Measurements from ENCODE around the gene COL6A1. TPM values are rescaled to one million over a fixed set of nuclear protein-coding genes. Genes with fewer than 3 reads are reported as not detected.

COL6A1 gene
- total RNA-seq, 4 donors from 2014 or later: 25.0 to 242 (median 54.9) TPM

GRCh38 chr21:46051821-46052675 is 70.5 kb downstream of the COL6A1 start:
- Histone ChIP-seq H3K4me1 (peaks cover 14 to 64% (median 37%) of the 10 kb centered on the region in 3 donors), H3K9me3 (no peaks in the 10 kb centered on the region), H3K36me3 (no peaks in the 10 kb centered on the region), H3K27ac (peak overlapping the region in 3 of 4 donors; percentile 10 to 90 (median 86)), H3K4me3 (no peak overlapping the region), H3K27me3 (peaks cover 0 to 37% (median 0%) of the 10 kb centered on the region in 4 donors)
- intact Hi-C loops (cut with DNase I): no loop called here
- no peak for DNase-seq
- WGBS, 2 donors: 82 to 88% methylated on average over 17 to 22 of the region's 33 CpGs
- TF ChIP-seq POLR2A (IDR thresholded peaks at IDR 0.05) (no peak), CTCF (IDR thresholded peaks at IDR 0.05) (no peak)

GRCh38 chr21:46052703-46053651 is 71.4 kb downstream of the COL6A1 start:
- no peak for DNase-seq
- Histone ChIP-seq H3K4me3 (no peak overlapping the region), H3K27ac (peak overlapping the region in 3 of 4 donors; percentile 34 to 90 (median 50)), H3K36me3 (no peaks in the 10 kb centered on the region), H3K9me3 (no peaks in the 10 kb centered on the region), H3K27me3 (peaks cover 0 to 45% (median 0%) of the 10 kb centered on the region in 4 donors), H3K4me1 (peaks cover 14 to 73% (median 40%) of the 10 kb centered on the region in 3 donors)
- intact Hi-C loops (cut with DNase I): no loop called here
- TF ChIP-seq POLR2A (IDR thresholded peaks at IDR 0.05): no peak
- TF ChIP-seq CTCF (IDR thresholded peaks at IDR 0.05): no peak
- 63 to 72% methylated on average over 19 to 23 of the region's 31 CpGs for WGBS, 2 donors

- no peak for TF ChIP-seq POLR2A (IDR thresholded peaks at IDR 0.05)
- no peak for TF ChIP-seq CTCF (IDR thresholded peaks at IDR 0.05)
- Histone ChIP-seq H3K4me3 (no peak overlapping the region), H3K27me3 (peaks cover 0 to 44% (median 0%) of the 10 kb centered on the region in 4 donors), H3K4me1 (peaks cover 13 to 68% (median 37%) of the 10 kb centered on the region in 3 donors), H3K36me3 (no peaks in the 10 kb centered on the region), H3K9me3 (no peaks in the 10 kb centered on the region), H3K27ac (peak overlapping the region; percentile 46 to 96 (median 86))
- DNase-seq: no peak
- intact Hi-C loops (cut with DNase I): no loop called here
- WGBS, 2 donors: 62% methylated on average over 10 of the region's 10 CpGs
Observed at GRCh38 chr21:46054031-46054430, 72.5 kb downstream of the COL6A1 start.

- no peak for TF ChIP-seq POLR2A (IDR thresholded peaks at IDR 0.05)
- no peak for TF ChIP-seq CTCF (IDR thresholded peaks at IDR 0.05)
- H3K4me1 ChIP-seq: peaks cover 9 to 63% (median 37%) of the 10 kb centered on the region in 3 donors
- no peaks in the 10 kb centered on the region for H3K9me3 ChIP-seq
- H3K4me3 ChIP-seq: no peak overlapping the region
- no peaks in the 10 kb centered on the region for H3K36me3 ChIP-seq
- DNase-seq: no peak
- peak overlapping the region; percentile 46 to 96 (median 86) for H3K27ac ChIP-seq
- H3K27me3 ChIP-seq: peaks cover 0 to 40% (median 0%) of the 10 kb centered on the region in 4 donors
- 31 to 35% methylated on average over 9 to 12 of the region's 12 CpGs for WGBS, 2 donors
- intact Hi-C loops (cut with DNase I): no loop called here
Observed at GRCh38 chr21:46054451-46054881, 72.9 kb downstream of the COL6A1 start.

Other genes starting within 250 kb of the COL6A1 start
- gene COL6A2, start 116.3 kb downstream of the COL6A1 start, total RNA-seq: 100 to 1,000 TPM in 1 of 4 donors, 10 to 100 TPM in 3; 23.0 to 328 (median 62.0) TPM
- gene FTCD, start 173.8 kb downstream of the COL6A1 start, total RNA-seq: not detected
- 1 to 10 TPM; 4.0 to 7.2 (median 6.3) TPM for gene SPATC1L, start 202.7 kb downstream of the COL6A1 start, total RNA-seq
- gene LSS, start 247.0 kb downstream of the COL6A1 start, total RNA-seq: 100 to 1,000 TPM in 3 of 4 donors, 10 to 100 TPM in 1; 55.5 to 131 (median 115) TPM